ENCODE results near the gene PAQR4. TPM values are rescaled to one million over a fixed set of nuclear protein-coding genes. Genes with fewer than 3 reads are reported as not detected.

The PAQR4 gene
- total and polyA plus RNA-seq, 2 of the 13 experiments (the other 11 are each of a cell fraction or from before 2014, with no cell fraction given), result 15.9 to 24.8 TPM

GRCh38 chr16:2964475-2965336, 4.4 kb upstream of the PAQR4 start (continued):
- peak; percentile 17; the same call in 1 of the 2 replicates for TF ChIP-seq PAXIP1 (CRISPR knock-in tag; conservative IDR thresholded peaks at IDR 0.05)
- TF ChIP-seq ZNF574 (CRISPR knock-in tag; IDR thresholded peaks at IDR 0.05), result 0 out of 2 replicates have a peak, but pooled peaks have one; percentile 27
- no peak for TF ChIP-seq ATF3 (CRISPR knock-in tag; IDR thresholded peaks at IDR 0.05)
- no peak for TF ChIP-seq ZBTB39 (CRISPR knock-in tag; IDR thresholded peaks at IDR 0.05)
- no peak for TF ChIP-seq NFE2 (CRISPR knock-in tag; IDR thresholded peaks at IDR 0.05)
- no peak for TF ChIP-seq SOX6 (IDR thresholded peaks at IDR 0.05)
- TF ChIP-seq SOX6 (CRISPR knock-in tag; IDR thresholded peaks at IDR 0.05), result peak; percentile 7; the same call in 1 of the 2 replicates
- 0 out of 2 replicates have a peak, but pooled peaks have one; percentile 19 for TF ChIP-seq BORCS8-MEF2B (CRISPR knock-in tag; IDR thresholded peaks at IDR 0.05)
- no peak for TF ChIP-seq ZNF280D (CRISPR knock-in tag; IDR thresholded peaks at IDR 0.05)
- no peak for TF ChIP-seq FOXC1 (CRISPR knock-in tag; IDR thresholded peaks at IDR 0.05; ENCODE audit: borderline replicate concordance)
- no peak for TF ChIP-seq MTF1 (CRISPR knock-in tag; IDR thresholded peaks at IDR 0.05)
- TF ChIP-seq USF2 (IDR thresholded peaks at IDR 0.05; ENCODE audit: low read depth, low read length), result no peak
- TF ChIP-seq USF2 (CRISPR knock-in tag; IDR thresholded peaks at IDR 0.05; ENCODE audit: borderline replicate concordance), result no peak
